ENCODE measurements around the gene DIAPH2.

Gene DIAPH2

GRCh38 chrX:97211070-97211469, 526.4 kb downstream of the DIAPH2 start:
- DNase-seq, result no peak

- DNase-seq, result no peak
These were observed 530.5 kb downstream of the DIAPH2 start for GRCh38 chrX:97215186-97215585.

- DNase-seq, result peak; percentile 10
These were observed 539.5 kb downstream of the DIAPH2 start for GRCh38 chrX:97224148-97224547.

- DNase-seq, result no peak
These were observed 544.7 kb downstream of the DIAPH2 start for GRCh38 chrX:97229318-97229717.

- no peak for DNase-seq
These were observed 546.3 kb downstream of the DIAPH2 start for GRCh38 chrX:97230948-97231347.

GRCh38 chrX:97234471-97235081, 549.9 kb downstream of the DIAPH2 start:
- DNase-seq, result no peak

- DNase-seq, result no peak
These were observed 554.0 kb downstream of the DIAPH2 start for GRCh38 chrX:97238632-97239031.

- DNase-seq, result no peak
These were observed 567.5 kb downstream of the DIAPH2 start for GRCh38 chrX:97252111-97252510.

- no peak for DNase-seq
These were observed 576.0 kb downstream of the DIAPH2 start for GRCh38 chrX:97260679-97261078.

GRCh38 chrX:97266406-97267121, 581.9 kb downstream of the DIAPH2 start:
- DNase-seq, result no peak

- peak; percentile 6 for DNase-seq
These were observed 582.9 kb downstream of the DIAPH2 start for GRCh38 chrX:97267396-97268181.

- no peak for DNase-seq
These were observed 583.6 kb downstream of the DIAPH2 start for GRCh38 chrX:97268182-97268680.

GRCh38 chrX:97284531-97284930, 599.9 kb downstream of the DIAPH2 start:
- no peak for DNase-seq

- no peak for DNase-seq
These were observed 605.6 kb downstream of the DIAPH2 start for GRCh38 chrX:97290199-97290598.

GRCh38 chrX:97294041-97294440, 609.4 kb downstream of the DIAPH2 start:
- no peak for DNase-seq

- DNase-seq, result no peak
These were observed 611.3 kb downstream of the DIAPH2 start for GRCh38 chrX:97295954-97296353.

GRCh38 chrX:97306771-97307470, 622.3 kb downstream of the DIAPH2 start:
- no peak for DNase-seq

- no peak for DNase-seq
These were observed 623.5 kb downstream of the DIAPH2 start for GRCh38 chrX:97308171-97308570.

- no peak for DNase-seq
These were observed 625.0 kb downstream of the DIAPH2 start for GRCh38 chrX:97309487-97310116.

GRCh38 chrX:97310373-97310772, 625.7 kb downstream of the DIAPH2 start:
- DNase-seq, result no peak

- DNase-seq, result no peak
These were observed 626.6 kb downstream of the DIAPH2 start for GRCh38 chrX:97311066-97311778.

- no peak for DNase-seq
These were observed 629.7 kb downstream of the DIAPH2 start for GRCh38 chrX:97314345-97314744.
